Measurements from ENCODE around the gene UNC5B. TPM values are rescaled to one million over a fixed set of nuclear protein-coding genes. Genes with fewer than 3 reads are reported as not detected.

Gene UNC5B
- total RNA-seq, 1 experiment from 2014 or later = 9.9 TPM

GRCh38 chr10:71219918-71220688 lies 7.7 kb downstream of the UNC5B start:
- no peak for DNase-seq (ENCODE audit: low spot score)
- intact Hi-C loops (cut with micrococcal nuclease; ENCODE audit: unreplicated experiment) = loop anchor here (5.0 kb wide), 1 partner anchor 47 kb away; no protein-coding TSS in a partner anchor
- H3K27me3 ChIP-seq (replicated peaks; ENCODE audit: insufficient read depth, low read depth, low read length, poor library complexity) = no peaks in the 10 kb centered on the region
- ChIA-PET CTCF (no interaction called here), POLR2A (ENCODE audit: low non-redundant PET) (interaction anchor here (0.6 kb wide), 1 partner anchor 266 kb away, joined by 3 read pairs; no protein-coding TSS in a partner anchor)
- peak overlapping the region; percentile 64 for H3K27ac ChIP-seq (ENCODE audit: low read depth, low read length, poor library complexity, severe bottlenecking)
- H3K36me3 ChIP-seq (ENCODE audit: insufficient read depth, low read length, poor library complexity, severe bottlenecking) = no peaks in the 10 kb centered on the region
- TF ChIP-seq CTCF (conservative IDR thresholded peaks at IDR 0.05; ENCODE audit: low read depth, low read length) (no peak), EZH2 (IDR thresholded peaks at IDR 0.05; ENCODE audit: borderline replicate concordance, low read depth, low read length, poor library complexity, severe bottlenecking) (no peak)
- no TSS peak for BruUV-seq (replicated peaks)
- peaks cover 68% of the 10 kb centered on the region for H3K4me1 ChIP-seq (ENCODE audit: insufficient read depth, low read length, poor library complexity, severe bottlenecking)
- no peaks in the 10 kb centered on the region for H3K9me3 ChIP-seq (ENCODE audit: low read depth, low read length, poor library complexity, severe bottlenecking)
- H3K4me3 ChIP-seq (ENCODE audit: low read depth, low read length, poor library complexity, severe bottlenecking) = no peak overlapping the region

GRCh38 chr10:71220689-71221540 lies 8.5 kb downstream of the UNC5B start:
- Histone ChIP-seq H3K4me3 (ENCODE audit: low read depth, low read length, poor library complexity, severe bottlenecking) (no peak overlapping the region), H3K9me3 (ENCODE audit: low read depth, low read length, poor library complexity, severe bottlenecking) (no peaks in the 10 kb centered on the region), H3K27me3 (replicated peaks; ENCODE audit: insufficient read depth, low read depth, low read length, poor library complexity) (no peaks in the 10 kb centered on the region), H3K4me1 (ENCODE audit: insufficient read depth, low read length, poor library complexity, severe bottlenecking) (peaks cover 61% of the 10 kb centered on the region), H3K36me3 (ENCODE audit: insufficient read depth, low read length, poor library complexity, severe bottlenecking) (no peaks in the 10 kb centered on the region), H3K27ac (ENCODE audit: low read depth, low read length, poor library complexity, severe bottlenecking) (peak overlapping the region; percentile 64)
- TF ChIP-seq CTCF (conservative IDR thresholded peaks at IDR 0.05; ENCODE audit: low read depth, low read length) (0 out of 2 replicates have a peak, but pooled peaks have one; percentile 18), EZH2 (IDR thresholded peaks at IDR 0.05; ENCODE audit: borderline replicate concordance, low read depth, low read length, poor library complexity, severe bottlenecking) (no peak)
- CTCF ChIA-PET = interaction anchor here (1.1 kb wide), 1 partner anchor 9 kb away, joined by 5 read pairs; no protein-coding TSS in a partner anchor
- DNase-seq (ENCODE audit: low spot score) = peak; percentile 74
- POLR2A ChIA-PET (ENCODE audit: low non-redundant PET) = interaction anchor here (0.6 to 0.7 kb wide), 2 partner anchors 267 to 628 kb away, joined by 3 read pairs; no protein-coding TSS in a partner anchor
- no TSS peak for BruUV-seq (replicated peaks)
- intact Hi-C loops (cut with micrococcal nuclease; ENCODE audit: unreplicated experiment) = no loop called here

- TF ChIP-seq CTCF (conservative IDR thresholded peaks at IDR 0.05; ENCODE audit: low read depth, low read length) (no peak), EZH2 (IDR thresholded peaks at IDR 0.05; ENCODE audit: borderline replicate concordance, low read depth, low read length, poor library complexity, severe bottlenecking) (no peak)
- POLR2A ChIA-PET (ENCODE audit: low non-redundant PET) = interaction anchor here (0.7 kb wide), 1 partner anchor 629 kb away, joined by 3 read pairs; no protein-coding TSS in a partner anchor
- no TSS peak for BruUV-seq (replicated peaks)
- Histone ChIP-seq H3K4me3 (ENCODE audit: low read depth, low read length, poor library complexity, severe bottlenecking) (no peak overlapping the region), H3K4me1 (ENCODE audit: insufficient read depth, low read length, poor library complexity, severe bottlenecking) (peaks cover 54% of the 10 kb centered on the region), H3K36me3 (ENCODE audit: insufficient read depth, low read length, poor library complexity, severe bottlenecking) (no peaks in the 10 kb centered on the region), H3K27me3 (replicated peaks; ENCODE audit: insufficient read depth, low read depth, low read length, poor library complexity) (no peaks in the 10 kb centered on the region), H3K9me3 (ENCODE audit: low read depth, low read length, poor library complexity, severe bottlenecking) (no peaks in the 10 kb centered on the region), H3K27ac (ENCODE audit: low read depth, low read length, poor library complexity, severe bottlenecking) (peak overlapping the region; percentile 64)
- DNase-seq (ENCODE audit: low spot score) = no peak
- CTCF ChIA-PET = interaction anchor here (1.1 kb wide), 1 partner anchor 10 kb away, joined by 5 read pairs; no protein-coding TSS in a partner anchor
- intact Hi-C loops (cut with micrococcal nuclease; ENCODE audit: unreplicated experiment) = no loop called here
Observed at GRCh38 chr10:71221586-71222202, 9.3 kb downstream of the UNC5B start.

All from A673 (cell line).